HG03457 (cell line): ENCODE results near the gene TGFBI.

Experiments used
- ATAC-seq: cut with Tn5 transposase; IDR thresholded peaks from one replicate; pipeline ENCODE4 v1.9.1; 2021; ENCODE audit warnings: moderate number of reproducible peaks; ENCODE audit not compliant: unreplicated experiment

The TGFBI gene

DNA sequence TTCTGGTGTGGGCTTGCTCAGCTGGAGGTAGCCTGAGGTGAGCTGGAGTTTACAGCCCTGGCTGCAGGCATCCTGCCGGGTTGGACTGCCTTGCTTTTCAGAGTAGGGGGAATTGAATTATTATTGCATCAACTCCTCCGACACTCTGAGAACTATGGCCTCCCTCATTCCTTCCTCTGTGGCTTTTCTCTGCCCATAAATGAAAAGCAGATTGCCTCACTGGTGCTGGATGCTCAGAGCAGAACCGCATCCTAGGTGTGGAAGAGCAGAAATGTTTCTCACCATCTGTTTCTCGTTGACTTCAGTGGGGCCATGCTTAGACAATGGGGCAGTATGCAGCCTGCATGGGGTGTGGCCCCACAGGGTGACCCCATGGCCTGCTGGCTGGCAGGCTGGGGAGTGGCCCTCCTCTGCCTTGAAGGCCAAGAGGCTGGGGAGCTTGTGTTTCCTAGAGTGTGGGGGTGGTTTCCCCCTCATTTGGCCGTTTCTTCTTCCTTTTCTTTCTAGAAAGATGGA lies 27.3 kb upstream of the TGFBI start:
- ATAC-seq, result no peak

DNA sequence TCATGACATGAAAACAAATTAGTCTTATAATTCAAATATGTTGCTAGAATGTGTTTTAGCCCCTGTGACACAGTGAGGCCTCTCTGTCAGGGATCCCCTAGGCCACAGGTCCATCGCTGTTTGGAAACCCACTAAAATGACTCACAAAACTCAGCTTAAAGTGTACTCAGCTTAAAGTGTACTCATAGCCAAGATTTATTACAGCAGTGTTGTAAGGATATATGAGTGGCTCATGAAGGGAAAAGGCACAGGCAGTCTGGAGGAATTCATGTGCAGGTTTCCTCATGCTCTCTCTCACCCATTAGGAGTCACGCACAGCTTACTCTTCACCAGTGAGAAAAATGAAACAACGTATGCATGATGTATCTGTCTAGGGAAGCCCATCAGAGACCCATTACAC lies 24.4 kb upstream of the TGFBI start:
- ATAC-seq, result no peak

DNA sequence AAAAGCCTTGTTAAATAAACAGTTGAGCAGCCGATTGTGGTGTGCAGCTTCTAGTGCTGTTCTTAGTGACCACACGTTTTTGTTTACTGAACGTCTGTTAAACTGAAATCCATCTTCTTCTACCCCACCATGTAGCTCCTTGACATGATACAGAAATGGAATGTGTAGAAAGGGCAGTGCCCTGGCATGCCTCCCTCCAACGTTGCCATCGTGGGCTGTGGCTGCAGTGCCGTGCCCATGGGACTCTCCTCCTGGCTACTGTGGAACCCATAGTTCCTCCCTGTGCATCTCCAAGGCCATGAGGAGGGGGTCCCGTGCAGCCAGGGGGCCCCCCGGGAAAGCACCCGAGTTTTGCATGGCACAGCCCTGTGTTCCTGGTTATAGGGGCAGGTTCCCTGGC lies 23.3 kb upstream of the TGFBI start:
- ATAC-seq, result no peak

DNA sequence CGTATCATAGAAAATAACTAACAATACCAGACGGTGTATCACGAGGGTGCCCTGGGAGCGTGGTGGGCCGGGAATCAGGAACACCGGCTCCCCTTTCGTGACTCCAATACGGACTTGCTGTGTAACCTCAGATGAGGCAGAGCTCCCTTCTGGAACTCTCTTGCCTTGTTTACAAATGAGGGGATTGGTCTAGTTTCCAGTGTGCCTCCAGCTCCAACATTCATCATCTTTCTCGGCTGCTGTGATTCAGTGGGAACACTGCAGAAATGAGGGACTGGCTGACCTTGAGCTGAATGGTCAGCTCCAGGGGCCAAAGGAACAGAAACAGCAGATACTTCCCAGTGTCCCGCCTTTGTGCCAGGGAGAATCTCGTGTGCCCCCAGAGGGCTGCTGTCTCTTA lies 22.6 kb upstream of the TGFBI start:
- ATAC-seq, result no peak

DNA sequence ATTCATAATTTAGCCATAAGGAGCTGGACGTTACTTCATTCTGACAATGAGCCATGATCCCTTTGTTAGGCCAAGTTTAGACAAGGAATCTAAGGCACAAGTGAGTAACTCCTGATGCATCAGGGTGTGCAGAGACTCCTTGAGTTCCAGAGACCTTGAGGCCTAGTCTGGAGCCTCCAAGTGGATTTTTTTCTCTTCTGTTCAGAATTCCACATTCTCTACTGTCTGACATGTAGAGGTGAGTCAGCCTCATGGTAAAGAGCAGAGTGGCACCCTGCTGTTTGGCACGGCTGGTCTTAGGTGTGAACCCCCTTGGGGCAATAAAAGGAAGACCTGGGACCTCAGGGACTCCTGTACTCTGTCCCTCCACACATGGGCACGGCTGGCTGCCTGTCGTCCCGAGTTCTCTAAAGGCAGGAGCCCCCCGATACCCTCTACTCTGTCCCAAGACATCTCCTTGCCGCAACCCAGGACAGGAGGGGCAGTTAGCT lies 22.0 kb upstream of the TGFBI start:
- no peak for ATAC-seq

DNA sequence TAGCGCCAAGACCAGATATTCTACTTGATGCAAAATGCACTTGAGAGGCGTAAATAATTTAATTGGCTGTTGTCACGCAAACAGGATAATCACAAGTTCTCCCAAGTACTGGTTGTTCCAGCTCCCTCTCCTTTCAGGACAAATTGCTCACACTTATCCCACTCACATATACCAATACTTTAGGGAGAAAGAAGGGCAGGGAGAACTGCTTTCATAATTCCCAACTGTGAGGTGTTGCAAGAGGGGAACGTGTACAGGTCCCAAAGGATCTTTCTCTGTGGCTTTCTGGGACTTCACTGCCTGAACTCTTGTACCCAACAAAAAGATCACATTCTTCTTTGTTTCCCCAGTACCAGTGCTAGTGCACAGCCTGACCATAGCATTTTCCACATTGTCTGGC lies 21.5 kb upstream of the TGFBI start:
- no peak for ATAC-seq

DNA sequence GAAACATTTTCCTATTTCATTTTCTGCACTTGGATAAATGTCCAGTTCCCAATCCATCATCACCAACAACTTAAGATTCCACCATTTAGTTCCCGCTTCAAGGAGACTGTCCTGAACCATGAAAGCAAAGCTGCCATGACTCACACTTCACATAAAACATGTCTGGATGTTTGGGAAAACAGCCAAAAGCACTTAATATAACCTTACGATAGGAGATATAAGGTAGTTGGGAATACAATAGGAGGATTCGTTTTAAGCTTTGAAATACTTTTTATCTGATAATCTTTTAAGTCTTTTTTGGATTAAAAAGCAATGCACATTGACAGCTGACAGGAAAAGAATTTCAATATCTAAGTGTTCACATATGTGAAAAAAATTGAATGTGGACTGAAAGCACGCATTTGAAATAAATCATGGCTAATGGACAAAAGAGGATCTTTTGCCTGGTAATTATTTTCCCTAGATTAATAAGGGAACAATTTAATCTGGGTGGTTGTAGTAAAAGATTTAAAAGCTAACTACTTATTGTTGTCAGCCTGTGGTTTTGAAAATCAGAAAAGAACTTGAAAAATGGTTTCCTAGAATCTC lies 17.3 kb upstream of the TGFBI start:
- ATAC-seq, result no peak

DNA sequence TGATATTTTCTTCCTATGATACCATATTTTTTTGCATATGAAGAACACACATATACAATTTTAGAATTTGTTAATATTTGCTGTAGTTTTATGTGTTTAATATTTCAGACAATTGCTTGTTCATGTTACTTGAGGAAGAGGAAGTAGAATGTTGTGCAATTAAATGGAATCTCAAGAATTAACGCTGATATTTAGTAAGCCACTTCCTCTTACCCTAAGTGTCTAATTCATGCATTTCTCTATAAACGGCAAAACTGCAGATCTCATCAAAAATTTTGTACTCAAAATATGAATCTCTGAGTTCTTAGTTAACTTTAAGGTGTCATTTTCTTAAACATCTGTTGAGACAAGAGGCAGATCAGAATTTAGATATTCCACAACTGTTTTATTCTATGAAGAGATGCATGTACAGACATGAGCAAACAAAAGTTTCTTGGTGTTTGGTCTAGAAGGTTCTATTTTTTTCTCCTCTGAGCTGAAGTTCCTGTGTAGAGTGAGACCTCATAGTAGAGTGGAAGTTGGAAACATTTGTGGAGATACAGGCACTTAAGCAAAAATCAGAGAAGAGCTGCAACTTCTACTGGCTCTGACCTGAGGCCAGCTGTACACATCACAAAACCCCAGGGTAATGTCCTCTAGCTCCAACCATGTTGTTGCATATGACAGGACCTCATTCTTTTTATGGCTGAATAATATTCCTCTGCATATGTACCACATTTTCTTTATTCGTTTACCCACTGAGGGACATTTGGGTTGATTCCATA lies 16.6 kb upstream of the TGFBI start:
- ATAC-seq, result no peak

DNA sequence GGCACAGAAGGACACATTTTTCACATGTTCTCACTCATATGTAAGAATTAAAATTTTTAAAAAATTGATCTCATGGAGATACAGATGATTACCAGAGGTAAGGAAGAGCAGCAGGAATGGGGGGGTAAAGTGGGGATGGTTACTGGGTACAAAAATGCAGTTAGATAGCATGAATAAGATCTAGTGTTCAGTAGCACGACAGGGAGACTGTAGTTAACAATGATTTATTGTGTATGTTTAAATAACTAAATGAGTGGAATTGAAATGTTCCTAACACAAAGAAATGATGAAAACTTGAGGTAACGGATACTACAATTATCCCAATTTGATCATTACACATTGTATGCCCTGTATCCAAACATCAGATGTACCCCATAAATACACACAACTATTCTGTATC lies 15.2 kb upstream of the TGFBI start:
- no peak for ATAC-seq

DNA sequence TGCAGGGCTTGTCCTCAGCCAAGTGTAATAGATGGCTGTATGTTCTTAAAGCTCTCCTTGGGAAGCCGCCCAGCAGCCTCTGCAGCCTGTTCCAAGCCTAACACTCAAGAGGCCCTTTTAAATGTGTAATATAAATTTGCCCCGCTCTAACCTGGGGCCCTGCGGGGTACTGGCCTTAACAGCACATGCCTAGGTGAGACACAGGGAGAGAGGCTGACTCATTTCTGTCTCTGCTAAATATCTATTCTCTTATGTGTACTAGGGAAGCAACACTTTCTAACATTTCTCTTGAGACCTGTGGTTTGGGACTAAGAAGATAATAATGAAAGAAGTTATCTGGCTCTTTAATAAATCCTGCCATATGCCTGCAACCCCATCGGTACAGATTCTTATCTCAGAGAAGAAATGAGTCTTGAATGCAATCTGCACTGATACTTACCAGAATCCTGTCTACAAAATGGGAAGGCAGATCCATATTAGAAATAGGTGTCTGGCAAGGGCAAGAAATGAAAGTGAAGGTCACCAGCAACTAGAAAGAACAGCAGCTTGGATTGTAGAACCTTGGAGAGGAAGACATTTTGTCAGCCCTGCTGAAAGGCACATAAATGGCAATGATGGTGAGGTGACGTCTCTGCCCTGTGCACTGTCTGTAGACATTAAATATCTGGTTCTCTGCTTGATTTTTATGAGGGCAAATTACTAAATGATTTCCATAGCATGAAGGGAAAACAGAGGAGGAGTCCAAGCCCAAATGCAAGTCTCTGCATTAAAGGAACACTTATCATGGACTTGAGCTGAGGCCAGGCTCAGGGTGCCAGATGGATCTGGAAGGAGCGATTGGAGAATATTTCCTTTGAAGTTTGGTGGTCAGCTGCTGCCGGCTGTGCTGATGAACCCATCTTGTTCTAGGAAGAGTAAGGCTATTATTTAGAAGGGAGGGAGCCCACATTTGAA lies 14.5 kb upstream of the TGFBI start:
- ATAC-seq, result no peak

DNA sequence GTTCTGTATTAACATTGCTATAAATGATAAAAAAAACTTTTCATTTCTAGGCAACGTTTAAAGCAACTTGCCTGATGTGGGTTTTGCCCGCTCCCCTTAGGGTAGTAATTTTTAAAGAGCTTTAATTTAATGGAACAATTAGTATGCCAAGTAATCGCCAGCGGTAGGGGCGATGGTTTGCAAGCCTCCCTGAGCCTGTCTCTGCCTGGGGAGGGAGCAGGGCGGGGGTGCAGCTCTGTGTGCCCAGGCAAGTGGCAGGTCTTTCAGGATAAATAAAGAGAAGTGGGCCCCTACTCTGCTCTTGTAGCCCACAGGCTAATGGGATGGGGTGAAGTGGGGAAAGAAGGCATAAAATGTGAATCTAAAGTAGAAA lies 13.8 kb upstream of the TGFBI start:
- no peak for ATAC-seq

DNA sequence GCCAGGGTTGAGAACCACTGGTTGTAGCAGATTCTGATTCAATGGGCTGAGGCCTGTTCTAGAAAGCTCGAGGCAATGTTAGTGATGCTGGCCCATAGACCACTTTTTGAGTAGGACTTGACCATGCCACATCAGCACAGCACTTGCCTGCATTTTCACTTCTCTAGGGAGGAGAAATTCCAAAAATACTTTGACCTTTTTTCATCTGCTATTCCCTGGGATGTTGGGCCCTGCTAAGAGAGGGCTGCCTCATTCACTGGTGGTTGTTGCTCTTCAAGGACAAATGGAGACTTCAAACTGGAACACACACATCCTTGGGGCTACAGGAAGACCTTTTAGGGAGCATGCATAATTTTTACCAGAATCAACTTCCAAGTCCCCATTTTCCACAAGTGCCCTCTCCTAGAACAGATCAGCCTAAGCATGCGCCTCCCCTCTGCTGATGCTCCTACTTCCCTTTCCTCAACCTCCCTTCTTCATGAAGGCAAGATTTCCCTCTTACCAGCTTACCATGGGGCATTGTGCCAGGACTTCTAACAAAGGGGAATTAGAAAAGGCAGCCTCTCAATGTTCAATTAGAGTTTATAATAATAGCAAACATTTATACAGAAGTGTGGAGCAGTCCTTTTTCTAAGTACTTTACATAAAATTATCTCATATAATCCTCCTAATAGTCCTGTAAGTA lies 12.7 kb upstream of the TGFBI start:
- no peak for ATAC-seq

DNA sequence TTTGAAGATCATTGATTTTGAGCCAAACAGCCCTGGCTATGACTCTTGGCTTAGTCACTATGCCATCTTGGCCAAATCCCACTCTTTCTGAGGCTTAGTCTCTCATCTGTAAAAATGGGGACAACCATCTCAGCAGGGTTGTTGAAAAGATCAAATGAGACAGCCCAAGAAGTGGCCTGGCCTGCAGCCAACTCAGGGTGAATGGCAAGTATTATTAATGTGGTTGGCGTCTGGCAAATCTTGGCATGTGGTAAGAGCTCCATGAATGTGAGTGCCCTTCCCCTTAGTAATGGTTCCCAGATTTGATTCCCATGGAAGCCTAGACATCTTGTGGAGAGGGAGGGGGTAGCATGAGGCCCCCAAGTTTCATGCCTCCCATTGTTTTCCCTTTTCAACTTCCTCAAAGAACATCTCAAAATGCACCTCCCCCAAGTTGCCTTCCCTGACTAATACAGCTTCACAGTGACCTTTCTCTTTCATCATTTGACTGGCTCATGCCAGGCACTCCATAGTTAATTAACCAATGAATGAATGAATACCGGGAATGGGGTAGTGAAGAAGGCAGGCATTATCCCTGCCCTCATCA lies 11.8 kb upstream of the TGFBI start:
- ATAC-seq, result no peak

DNA sequence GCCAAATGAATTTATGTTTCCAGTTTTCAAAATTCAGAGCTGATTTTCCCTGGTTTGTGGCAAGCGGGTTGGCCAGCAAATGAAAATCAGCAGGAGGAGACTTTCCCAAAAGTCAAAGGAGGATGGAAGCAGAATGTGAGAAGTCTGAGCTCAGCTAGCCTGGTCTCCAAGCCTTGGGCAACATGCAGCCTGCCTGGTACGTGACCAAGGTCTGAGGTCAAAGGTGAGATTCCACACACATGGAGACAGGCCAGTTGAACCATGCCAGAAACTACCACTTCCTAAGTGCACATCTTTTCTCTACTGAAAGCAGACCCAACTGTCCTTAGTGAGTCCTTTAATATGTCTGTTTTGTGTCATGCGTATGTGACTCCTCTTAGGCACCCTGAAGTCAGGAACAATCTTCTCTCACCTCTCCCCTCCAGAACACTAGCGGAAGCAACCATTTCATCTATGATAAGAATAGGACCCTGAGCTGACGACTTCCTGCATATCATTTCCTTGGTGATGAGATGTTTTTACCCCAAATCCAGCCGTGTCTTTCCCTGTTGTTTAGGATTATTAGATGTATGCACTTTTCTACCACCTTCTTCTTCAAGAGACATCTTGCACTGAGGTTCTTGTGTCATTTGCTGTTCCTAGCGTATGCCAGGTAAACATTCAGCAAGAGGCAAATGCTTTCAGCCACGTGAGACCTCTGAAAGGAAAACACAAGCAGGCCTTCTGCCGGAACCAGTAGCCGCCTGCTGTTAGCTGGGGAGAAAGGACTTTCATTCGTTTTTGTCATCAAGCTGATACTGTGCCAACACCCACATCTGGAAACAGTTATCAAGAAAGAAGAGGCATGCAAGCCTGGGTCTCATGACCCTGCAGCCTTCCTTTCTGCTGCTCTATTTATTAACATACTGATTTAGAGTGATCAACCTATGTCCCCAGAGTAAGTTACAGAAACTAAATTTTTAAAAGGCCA lies 9.7 kb upstream of the TGFBI start:
- ATAC-seq, result no peak

DNA sequence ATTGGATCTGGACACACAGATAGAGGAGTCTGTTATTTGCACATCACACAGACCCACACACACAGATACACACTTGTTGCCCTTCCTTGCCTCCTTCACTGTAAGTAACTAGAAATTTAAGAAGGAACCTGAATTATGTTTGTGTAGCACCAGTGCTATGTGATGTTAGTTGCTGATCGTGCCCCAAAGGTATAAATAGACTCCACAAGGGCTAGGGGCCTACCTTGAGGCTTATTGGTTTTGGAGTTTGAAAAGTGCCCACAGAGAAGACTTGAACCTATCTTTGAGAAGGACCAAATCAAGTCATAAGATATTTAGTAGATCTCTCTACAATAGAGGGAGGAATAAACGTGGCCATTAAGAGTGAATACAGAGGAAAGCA lies 8.8 kb upstream of the TGFBI start:
- no peak for ATAC-seq

DNA sequence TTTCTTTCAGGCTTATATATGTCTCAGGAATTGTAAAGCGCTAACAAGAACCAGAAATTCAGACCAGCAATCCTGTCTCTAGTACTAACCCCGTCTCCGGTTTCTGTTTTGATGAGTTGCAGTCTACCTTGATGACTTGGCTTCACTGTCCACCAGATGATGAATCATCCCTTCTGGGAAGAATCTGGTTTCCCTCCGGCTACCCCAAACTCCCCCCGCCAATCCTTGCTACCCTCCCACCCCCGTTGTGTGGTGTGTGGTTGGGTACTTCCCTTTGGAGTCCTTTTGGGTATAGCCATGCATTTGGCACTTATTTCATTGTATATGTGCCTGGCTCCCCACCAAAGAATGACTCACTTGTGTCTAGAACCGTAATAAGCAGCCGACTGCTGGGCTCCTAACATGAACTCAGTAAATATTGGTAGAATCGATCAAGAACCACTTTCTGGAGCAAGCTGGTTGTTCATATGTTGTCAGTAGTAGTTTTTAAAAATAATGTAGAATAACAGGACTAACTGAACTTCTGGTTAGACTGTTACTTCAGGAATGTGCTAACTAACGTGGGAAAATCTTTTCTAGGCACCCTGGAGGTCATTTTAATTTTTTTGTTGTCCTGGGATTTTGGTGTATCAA lies 8.3 kb upstream of the TGFBI start:
- no peak for ATAC-seq

DNA sequence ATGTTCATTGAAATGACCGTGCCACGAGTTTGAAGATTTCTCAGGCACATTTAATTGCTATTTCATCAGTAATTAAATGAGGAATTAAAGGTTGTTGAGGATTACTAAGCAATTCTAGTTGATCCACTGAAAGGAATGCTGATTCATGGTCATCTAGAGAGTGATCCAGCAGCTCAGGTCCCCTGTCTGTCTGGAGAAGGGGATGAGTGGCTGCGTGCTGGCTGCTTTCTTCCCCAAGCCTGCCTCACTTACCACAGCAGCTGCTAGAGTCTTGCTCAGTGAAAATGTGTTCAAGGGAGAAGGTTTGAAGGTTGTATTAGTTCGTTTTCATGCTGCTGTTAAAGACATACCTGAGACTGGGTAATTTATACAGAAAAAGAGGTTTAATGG lies 7.8 kb upstream of the TGFBI start:
- no peak for ATAC-seq

DNA sequence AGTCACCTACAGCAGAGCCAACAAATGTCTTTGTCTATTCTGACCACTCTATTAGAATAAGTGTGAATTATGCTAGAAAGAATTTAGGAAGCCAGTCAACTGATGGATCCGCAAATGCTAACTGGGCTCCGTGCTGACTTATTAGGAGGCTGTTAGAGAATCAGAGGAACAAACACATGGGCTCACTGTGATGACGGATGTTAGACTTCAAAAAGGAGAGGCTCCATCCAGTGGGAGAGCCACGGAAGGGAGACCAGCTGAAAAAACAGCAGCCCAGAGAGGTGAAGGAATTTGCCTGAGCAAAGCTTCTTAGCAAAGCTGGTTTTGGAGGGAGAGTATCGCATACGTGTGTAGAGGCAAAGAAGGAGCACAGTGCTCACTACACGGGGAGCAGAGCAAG lies 5.8 kb upstream of the TGFBI start:
- no peak for ATAC-seq

DNA sequence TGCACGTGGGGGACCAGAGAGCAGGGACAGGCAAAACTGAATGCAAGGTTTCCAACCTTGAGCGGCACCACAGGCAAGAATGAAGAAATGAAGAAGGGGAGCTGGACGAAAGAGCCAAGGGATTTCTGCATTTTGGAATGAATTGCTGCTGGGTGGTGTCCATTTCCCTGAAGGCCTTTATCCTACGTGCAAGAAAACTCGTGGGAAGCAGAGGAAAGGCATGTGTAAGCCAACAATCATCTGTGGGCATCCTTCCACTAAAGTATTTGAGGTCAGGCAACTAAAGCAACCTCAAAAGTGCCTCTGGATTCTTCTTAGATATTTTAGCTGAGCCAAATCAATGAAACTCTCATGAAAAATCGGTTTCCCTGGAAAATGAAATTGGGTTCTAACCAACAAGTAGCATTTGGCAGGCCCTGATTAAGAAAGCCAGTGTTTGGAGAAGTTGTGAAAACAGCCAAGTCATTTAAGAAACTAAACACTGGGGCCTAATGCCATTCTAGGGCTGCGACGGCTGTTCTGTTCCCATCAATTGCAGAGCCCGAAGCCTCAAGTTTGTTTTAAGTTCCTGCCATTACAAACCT lies 4.7 kb upstream of the TGFBI start:
- no peak for ATAC-seq
